Measurements from ENCODE around the gene BLACAT1.

- TF ChIP-seq, protein P1, sequence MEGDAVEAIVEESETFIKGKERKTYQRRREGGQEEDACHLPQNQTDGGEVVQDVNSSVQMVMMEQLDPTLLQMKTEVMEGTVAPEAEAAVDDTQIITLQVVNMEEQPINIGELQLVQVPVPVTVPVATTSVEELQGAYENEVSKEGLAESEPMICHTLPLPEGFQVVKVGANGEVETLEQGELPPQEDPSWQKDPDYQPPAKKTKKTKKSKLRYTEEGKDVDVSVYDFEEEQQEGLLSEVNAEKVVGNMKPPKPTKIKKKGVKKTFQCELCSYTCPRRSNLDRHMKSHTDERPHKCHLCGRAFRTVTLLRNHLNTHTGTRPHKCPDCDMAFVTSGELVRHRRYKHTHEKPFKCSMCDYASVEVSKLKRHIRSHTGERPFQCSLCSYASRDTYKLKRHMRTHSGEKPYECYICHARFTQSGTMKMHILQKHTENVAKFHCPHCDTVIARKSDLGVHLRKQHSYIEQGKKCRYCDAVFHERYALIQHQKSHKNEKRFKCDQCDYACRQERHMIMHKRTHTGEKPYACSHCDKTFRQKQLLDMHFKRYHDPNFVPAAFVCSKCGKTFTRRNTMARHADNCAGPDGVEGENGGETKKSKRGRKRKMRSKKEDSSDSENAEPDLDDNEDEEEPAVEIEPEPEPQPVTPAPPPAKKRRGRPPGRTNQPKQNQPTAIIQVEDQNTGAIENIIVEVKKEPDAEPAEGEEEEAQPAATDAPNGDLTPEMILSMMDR (IDR thresholded peaks at IDR 0.05) = no peak
- TF ChIP-seq EZH2phosphoT487 (IDR thresholded peaks at IDR 0.05) (no peak), EZH2 (IDR thresholded peaks at IDR 0.05) (no peak)
Observed at GRCh38 chr1:205476648-205477047, 20.8 kb upstream of the BLACAT1 start.
